HG02938 (cell line): ENCODE measurements around the gene STUB1.

Experiments
- ATAC-seq: cut with Tn5 transposase; IDR thresholded peaks from one replicate; pipeline ENCODE4 v1.9.1; 2021; ENCODE audit warnings: mild to moderate bottlenecking, moderate library complexity; ENCODE audit not compliant: unreplicated experiment

The STUB1 gene

DNA sequence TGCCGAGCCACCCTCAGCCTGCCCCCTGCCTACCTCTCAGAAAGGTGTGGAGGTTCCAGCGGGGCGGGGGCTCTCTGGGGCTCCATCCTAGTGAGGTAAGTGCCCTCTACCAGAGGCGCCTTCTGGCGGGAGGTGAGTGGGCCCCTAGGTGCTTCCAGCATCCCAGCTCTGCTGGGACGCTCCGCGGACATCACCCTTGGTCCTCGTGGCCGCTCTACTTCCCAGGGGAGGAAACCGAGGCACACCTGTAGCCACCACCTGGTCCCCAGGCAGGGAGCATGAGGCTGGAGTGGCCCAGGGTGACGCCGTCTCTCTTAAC, 37.2 kb upstream of the STUB1 start:
- no peak for ATAC-seq

DNA sequence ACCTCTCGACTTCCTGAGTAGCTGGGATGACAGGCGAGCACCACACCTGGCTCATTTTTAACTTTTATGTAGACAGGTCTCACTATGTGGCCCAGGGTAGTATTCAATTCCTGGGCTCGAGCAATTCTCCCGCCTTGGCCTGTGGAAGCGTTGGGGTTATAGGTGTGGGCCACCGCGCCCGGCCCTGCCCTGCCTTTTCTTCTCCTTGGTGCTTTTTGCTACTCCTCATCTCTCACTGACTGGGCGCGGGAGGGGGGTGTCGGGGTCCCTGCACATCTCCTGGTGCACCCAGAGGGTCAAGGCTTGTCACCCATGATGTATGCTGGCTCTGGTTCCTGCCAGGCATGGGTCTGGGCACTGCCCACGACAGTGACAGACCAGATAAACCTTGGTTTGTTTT, 35.7 kb upstream of the STUB1 start:
- no peak for ATAC-seq

DNA sequence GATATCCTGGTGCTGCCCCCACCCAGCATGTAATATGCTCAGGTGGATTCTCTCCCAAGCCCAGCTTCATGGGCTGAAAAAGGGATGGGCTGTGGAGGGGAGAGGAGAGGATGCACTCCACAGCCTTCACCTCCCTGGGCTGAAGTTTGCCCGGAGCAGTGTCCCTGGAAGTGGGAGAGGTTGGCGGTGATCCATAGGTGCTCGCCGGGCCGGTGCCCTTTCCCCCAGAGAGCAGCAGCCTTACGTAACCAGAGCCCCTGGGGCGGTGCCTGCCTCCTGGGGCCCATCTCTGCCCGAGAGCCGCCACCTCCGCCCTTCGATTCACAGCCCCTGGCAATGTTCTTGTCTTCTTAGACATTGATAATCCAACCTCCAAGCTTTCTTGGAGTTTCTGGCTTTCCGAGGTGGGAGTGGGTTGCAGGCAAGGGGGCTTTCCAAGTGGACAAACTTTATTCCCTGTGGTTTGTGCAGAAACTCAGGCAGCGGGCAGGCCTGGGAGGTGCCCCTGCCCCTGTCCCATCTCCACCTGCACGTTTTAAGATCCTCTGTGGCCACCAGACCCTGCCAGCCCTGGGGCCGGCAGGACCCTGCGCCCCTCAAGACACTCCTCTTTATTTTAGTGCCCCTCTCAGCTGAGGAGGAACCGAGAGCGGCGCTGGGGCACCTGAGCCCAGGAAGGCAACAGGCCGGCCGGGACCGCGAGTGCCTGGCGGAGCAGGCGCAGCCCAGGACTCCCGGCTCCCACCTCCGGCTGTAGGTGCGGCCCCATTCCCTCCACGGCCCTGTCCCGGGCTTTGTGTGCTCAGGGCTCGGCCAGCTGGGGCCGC, 34.1 kb upstream of the STUB1 start:
- no peak for ATAC-seq

- no peak for ATAC-seq
Measured at GRCh38 chr16:646679-647172, 33.5 kb upstream of the STUB1 start.

DNA sequence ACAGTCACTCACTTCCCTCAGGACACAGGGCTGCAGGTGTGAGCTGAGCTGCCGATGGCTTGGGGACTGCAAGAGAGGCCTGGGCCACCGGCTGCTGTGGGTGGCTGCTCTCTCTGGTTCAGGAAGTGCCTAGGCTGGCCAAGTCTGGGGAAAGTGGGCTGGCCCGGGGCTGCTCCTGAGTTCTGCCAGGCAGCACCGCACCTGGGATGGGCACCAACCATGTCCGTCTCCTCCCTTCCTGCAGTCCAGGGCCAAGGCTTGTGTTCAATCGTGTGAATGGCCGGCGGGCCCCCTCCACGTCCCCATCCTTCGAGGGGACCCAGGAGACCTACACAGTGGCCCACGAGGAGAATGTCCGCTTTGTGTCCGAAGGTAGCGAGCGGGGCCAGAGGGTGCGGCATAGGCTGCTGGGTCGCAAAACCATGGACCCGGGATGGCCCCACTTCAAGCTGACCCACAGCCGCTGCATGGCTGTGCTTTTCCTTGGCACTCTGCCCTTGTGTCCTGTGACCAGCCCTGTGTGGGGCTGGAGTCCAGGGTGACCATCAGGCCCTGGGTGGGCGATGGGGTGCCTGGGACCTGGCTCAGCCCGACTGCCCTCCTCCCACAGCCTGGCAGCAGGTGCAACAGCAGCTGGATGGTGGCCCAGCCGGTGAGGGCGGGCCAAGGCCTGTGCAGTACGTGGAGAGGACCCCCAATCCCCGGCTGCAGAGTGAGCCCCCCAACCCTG, 32.9 kb upstream of the STUB1 start:
- no peak for ATAC-seq

DNA sequence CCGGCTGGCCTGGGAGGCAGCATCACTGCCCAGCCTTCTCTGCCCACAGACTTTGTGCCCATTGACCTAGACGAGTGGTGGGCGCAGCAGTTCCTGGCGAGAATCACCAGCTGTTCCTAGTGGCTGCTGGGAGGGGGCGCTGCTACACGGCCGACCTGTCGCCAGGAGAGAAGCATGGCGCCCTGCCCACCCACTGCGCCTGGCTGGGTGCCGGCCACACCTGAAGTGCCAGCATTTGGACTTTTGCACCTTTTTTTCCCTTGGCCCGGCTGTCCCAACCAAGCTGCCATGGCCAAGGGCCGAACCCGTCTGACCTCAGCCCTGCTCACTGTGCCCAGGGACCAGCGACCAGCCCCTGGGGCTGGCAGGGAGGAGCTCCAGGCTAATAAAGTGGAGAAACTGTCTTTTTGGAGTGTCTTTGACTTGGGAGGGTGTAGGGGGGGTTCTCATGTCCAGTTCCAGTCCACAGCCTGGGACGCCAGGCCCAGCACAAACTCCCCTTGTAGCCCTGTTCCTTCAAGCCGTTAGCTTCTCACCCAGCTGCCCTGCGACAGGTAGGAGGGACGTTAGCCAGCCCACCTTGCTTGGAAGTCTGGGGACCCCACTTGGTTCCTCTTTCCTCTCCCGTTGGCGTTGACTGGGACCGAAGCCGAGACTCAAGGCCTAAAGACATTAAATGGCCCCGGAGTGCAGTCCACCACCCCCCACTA, 32.0 kb upstream of the STUB1 start:
- no peak for ATAC-seq

DNA sequence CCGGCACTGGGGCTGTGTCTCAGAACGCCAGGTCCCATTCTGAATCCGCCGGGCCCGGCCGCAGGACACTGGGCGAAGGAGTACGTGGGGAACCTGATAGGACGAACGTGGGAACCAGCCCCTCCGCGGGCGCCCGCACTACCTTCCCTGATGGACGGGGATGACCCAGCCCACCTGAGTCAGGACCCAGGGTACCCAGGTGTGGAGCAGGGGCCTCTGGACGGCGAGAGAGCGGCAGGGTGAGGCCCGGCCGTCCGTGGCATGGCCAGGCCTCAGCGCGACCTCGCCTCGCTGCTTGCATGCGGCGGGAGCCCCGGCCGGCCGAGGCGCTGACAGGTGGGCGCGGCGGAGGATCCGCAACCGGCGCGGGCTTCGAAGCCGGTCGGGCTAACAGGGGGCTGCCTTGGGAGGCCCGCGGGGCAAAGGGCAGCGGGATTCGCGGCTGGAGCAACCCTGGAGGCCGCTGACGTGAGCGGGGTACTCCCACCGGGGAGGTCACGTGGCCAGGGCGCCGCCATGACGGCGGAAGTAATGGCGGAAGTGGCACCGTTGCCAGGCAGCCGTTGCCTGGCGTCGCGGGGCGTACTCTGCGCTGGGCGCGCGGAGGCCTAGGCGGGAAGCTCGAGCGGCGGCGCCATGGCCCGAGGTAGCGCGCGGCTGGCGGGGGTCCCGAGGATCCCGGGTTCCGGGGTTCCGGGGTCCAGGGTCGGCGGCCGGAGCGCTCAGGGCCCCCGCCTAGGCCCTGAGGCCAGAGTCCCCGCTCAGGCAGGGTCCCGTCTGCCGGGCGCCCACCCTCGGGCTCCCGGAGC, 31.2 kb upstream of the STUB1 start, which contains the start of gene WDR90:
Gene WDR90 (plus strand): TSS at position 585 of the 809 bp plus-strand sequence. CDS start 52 bp downstream, at position 637.
- peak; percentile 74 for ATAC-seq

- peak; percentile 7 for ATAC-seq
Measured at GRCh38 chr16:649631-650030, 30.6 kb upstream of the STUB1 start.

DNA sequence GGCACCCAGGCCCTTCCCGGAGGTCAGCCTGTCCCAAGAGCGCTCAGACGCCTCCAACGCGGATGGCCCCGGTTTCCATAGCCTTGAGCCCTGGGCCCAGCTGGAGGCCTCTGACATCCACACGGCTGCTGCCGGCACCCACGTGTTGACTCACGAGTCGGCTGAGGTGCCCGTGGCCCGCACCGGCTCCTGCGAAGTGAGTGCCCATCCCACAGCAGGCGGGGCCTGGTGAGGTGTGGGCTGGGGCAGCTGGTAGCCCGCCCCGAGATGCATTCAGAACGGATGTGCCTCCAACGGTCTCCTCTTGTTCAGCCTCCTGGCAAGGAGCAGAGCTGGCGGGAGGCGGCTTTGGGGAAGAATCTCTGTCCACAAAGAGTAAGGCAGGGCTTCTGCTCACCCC, 28.4 kb upstream of the STUB1 start:
- ATAC-seq, result no peak

DNA sequence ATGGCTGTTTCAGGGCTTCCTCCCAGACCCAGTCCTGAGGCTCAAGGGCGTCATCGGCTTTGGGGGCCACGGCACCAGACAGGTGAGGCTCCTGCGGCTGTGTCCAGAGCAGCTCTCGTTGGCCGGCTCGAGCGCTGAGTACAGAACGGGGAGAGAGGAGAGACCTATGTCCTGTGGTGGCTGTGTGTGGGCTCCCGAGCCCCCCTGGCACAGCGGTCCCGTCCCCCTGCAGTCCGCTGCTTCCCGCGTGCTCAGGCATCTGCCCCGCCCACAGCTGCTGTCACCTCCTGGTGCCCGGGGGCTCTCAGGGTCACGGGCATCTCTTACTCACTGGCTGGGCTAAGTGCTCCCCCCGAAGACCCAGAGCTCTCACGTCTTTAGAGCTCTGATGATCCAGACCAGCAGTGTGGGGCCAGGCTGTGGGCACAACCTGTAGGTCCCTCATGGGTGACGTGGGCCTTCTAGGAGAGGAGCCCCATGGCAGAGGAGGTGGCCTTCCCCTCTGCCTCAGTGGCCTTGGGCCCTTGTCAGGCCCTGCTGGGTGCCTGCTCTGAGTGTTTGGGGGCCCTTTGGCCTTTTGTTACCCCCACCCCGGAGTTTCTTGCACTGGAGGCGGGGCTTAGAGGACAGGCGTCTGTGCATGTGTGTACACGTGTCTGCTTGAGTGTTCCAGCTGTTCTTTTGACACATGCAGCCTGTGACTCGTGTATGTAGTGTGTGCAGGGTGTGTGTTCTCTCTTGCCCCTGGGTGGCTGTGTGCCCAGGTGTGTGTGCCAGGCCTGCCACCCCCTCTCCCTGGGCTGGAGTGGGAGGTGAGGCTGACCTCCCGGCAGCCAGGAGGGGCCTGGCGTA, 27.5 kb upstream of the STUB1 start:
- ATAC-seq, result no peak

GRCh38 chr16:654034-654433, 26.2 kb upstream of the STUB1 start:
- ATAC-seq, result no peak

- no peak for ATAC-seq
Measured at GRCh38 chr16:657487-657886, 22.7 kb upstream of the STUB1 start.

DNA sequence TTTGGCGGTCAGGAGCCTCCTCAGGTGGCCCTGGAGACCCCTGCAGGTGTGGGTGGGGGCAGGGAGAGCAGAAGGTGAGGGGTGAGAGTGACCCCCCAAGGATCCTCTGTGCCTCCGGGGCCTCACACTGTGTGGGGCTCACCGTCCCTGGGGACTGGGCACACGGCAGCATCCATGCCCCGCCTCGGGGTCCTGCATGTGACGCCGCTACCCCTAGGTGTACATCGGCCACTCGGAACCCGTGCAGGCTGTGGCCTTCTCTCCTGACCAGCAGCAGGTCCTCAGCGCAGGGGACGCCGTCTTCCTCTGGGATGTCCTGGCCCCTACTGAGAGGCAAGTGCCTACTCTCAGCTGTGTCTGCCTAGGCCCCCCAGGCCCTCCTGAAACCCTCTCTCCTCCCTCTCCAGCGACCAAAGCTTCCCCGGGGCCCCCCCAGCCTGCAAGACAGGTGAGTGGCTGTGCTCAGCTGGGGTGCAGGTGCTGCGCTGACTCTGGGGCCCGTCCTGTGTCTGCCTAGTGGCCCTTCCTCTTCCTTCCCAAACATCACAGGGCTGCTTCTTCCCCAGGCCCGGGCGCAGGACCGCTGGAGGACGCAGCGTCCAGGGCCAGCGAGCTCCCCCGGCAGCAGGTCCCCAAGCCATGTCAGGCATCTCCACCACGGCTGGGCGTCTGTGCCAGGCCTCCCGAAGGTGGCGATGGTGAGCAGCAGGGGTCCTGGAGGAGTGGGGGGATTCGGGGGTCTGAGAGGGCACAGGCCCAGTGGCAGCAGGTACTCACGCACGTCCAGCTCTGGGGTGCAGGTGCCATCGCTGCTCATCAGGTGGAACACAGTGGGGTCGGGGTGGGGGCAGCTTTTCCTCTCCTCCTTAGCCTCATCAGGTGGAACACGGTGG, 21.3 kb upstream of the STUB1 start:
- ATAC-seq, result no peak

GRCh38 chr16:659618-660017, 20.6 kb upstream of the STUB1 start:
- ATAC-seq, result no peak

- ATAC-seq, result no peak
Measured at GRCh38 chr16:660132-660458, 20.1 kb upstream of the STUB1 start.

GRCh38 chr16:660459-661183, 19.6 kb upstream of the STUB1 start:
- no peak for ATAC-seq

DNA sequence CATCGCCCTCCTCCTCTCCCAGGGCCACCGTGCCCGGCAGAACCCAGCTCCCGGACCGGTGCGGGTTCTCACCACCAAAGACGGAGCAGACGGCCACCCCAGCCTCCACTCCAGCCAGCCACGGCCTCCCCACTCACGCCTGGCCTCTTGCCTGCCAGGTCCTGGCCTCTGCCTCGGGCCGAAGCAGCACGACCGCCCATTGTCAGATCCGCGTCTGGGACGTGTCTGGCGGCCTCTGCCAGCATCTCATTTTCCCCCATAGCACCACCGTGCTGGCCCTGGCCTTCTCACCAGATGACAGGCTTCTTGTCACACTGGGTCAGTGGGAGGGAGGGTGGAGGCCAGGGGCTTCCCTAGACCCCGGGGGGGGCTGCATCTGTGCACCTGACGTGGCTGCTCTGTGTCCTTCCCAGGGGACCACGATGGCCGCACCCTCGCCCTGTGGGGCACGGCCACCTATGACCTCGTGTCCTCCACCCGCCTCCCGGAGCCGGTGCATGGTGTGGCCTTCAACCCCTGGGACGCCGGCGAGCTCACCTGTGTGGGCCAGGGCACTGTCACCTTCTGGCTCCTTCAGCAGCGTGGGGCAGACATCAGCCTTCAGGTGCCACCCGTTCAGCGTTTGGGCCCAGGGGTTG, 18.9 kb upstream of the STUB1 start:
- ATAC-seq, result no peak

- no peak for ATAC-seq
Measured at GRCh38 chr16:662095-662494, 18.1 kb upstream of the STUB1 start.
